Measurements from ENCODE around the gene SH2D5. TPM values are rescaled to one million over a fixed set of nuclear protein-coding genes. Genes with fewer than 3 reads are reported as not detected.
A peak's percentile ranks its signal among the peaks of the same experiment; 100 is the strongest.

SH2D5 gene
- total RNA-seq, 1 donor = 4.3 TPM

GRCh38 chr1:20701446-20701845, 31.1 kb downstream of the SH2D5 start:
- TF ChIP-seq CTCF (IDR thresholded peaks at IDR 0.05; ENCODE audit: insufficient read depth, low read depth, low read length) = no peak
- no peak for DNase-seq (ENCODE audit: low read depth)
- no peak overlapping the region for H3K4me3 ChIP-seq (ENCODE audit: low read depth, low read length)

GRCh38 chr1:20700636-20701215, 31.8 kb downstream of the SH2D5 start:
- H3K4me3 ChIP-seq (ENCODE audit: low read depth, low read length) = no peak overlapping the region
- DNase-seq (ENCODE audit: low read depth) = no peak
- TF ChIP-seq CTCF (IDR thresholded peaks at IDR 0.05; ENCODE audit: insufficient read depth, low read depth, low read length) = no peak

DNA sequence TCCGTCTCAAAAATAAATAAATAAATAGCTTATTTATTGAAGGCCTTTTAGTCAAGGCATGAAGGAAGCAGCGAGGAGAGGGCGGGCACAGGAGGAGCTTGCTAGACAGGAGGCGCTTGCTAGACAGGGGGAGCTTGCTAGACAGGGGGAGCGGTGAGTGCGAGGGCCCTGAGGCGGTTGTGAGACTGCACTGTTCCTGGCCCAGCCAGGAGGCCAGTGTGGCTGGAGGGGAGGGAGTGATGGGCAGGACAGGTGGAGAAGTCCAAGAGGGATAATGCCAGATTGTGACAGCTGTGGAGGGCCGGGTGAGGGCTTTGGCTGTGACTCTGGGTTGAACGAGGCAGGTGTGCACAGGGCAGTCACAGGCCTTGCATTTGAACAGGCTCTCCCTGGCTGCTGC, 32.9 kb downstream of the SH2D5 start:
- no peak for TF ChIP-seq CTCF (IDR thresholded peaks at IDR 0.05; ENCODE audit: insufficient read depth, low read depth, low read length)
- H3K4me3 ChIP-seq (ENCODE audit: low read depth, low read length) = no peak overlapping the region
- DNase-seq (ENCODE audit: low read depth) = no peak

GRCh38 chr1:20698195-20698910, 34.1 kb downstream of the SH2D5 start:
- TF ChIP-seq CTCF (IDR thresholded peaks at IDR 0.05; ENCODE audit: insufficient read depth, low read depth, low read length) = no peak
- peak; percentile 73 for DNase-seq (ENCODE audit: low read depth)

GRCh38 chr1:20697563-20697962, 34.9 kb downstream of the SH2D5 start:
- DNase-seq (ENCODE audit: low read depth) = no peak
- no peak for TF ChIP-seq CTCF (IDR thresholded peaks at IDR 0.05; ENCODE audit: insufficient read depth, low read depth, low read length)
- H3K4me3 ChIP-seq (ENCODE audit: low read depth, low read length) = no peak overlapping the region

More at GRCh38 chr1:20698195-20698910, 34.1 kb downstream of the SH2D5 start:
- no peak overlapping the region for H3K4me3 ChIP-seq (ENCODE audit: low read depth, low read length)

- peak; percentile 96 for DNase-seq (ENCODE audit: low read depth)
- H3K4me3 ChIP-seq (ENCODE audit: low read depth, low read length) = peak overlapping the region; percentile 59
- TF ChIP-seq CTCF (IDR thresholded peaks at IDR 0.05; ENCODE audit: insufficient read depth, low read depth, low read length) = peak; percentile 78
Measured at GRCh38 chr1:20696397-20697333, 35.8 kb downstream of the SH2D5 start.
